Left kidney (tissue), 2 donors: ENCODE data around the gene SH3RF2. TPM values are rescaled to one million over a fixed set of nuclear protein-coding genes. Genes with fewer than 3 reads are reported as not detected.

ENCODE experiments used
- DNase-seq: peaks from one replicate; pipeline ENCODE4 v3.0.0-alpha.2; 2013
- polyA plus RNA-seq: library from polyadenylated mRNA; unstranded; fragments of 120-200 nt; gene quantifications from one replicate; pipeline ENCODE4 v1.2.1, GENCODE V29; 2013; ENCODE audit not compliant: insufficient read length

The SH3RF2 gene
- polyA plus RNA-seq, 1 donor, result 5.4 TPM

- DNase-seq, result no peak
These were observed 14.3 kb upstream of the SH3RF2 start for GRCh38 chr5:145922059-145922458.

- no peak for DNase-seq
These were observed 13.0 kb upstream of the SH3RF2 start for GRCh38 chr5:145923405-145923804.

- no peak for DNase-seq
These were observed 11.5 kb upstream of the SH3RF2 start for GRCh38 chr5:145924849-145925248.

- DNase-seq, result no peak
These were observed 11.0 kb upstream of the SH3RF2 start for GRCh38 chr5:145925353-145925752.

- no peak for DNase-seq
These were observed 10.6 kb upstream of the SH3RF2 start for GRCh38 chr5:145925803-145926202.

GRCh38 chr5:145931718-145932117 is 4.7 kb upstream of the SH3RF2 start:
- DNase-seq, result no peak

- no peak for DNase-seq
These were observed 2.1 kb upstream of the SH3RF2 start for GRCh38 chr5:145934276-145934675.

- no peak for DNase-seq
These were observed 1.3 kb downstream of the SH3RF2 start for GRCh38 chr5:145937432-145938250.

- DNase-seq, result no peak
These were observed 2.6 kb downstream of the SH3RF2 start for GRCh38 chr5:145938776-145939539.

GRCh38 chr5:145939540-145940065 is 3.2 kb downstream of the SH3RF2 start:
- DNase-seq, result no peak

- DNase-seq, result no peak
These were observed 4.7 kb downstream of the SH3RF2 start for GRCh38 chr5:145941096-145941447.

- DNase-seq, result no peak
These were observed 5.2 kb downstream of the SH3RF2 start for GRCh38 chr5:145941448-145942130.

- DNase-seq, result no peak
These were observed 5.8 kb downstream of the SH3RF2 start for GRCh38 chr5:145942201-145942600.

GRCh38 chr5:145942749-145943148 is 6.4 kb downstream of the SH3RF2 start:
- DNase-seq, result no peak

GRCh38 chr5:145943674-145944121 is 7.3 kb downstream of the SH3RF2 start:
- no peak for DNase-seq

- no peak for DNase-seq
These were observed 8.0 kb downstream of the SH3RF2 start for GRCh38 chr5:145944328-145944727.

GRCh38 chr5:145945620-145946111 is 9.3 kb downstream of the SH3RF2 start:
- DNase-seq, result no peak

GRCh38 chr5:145946112-145946861 is 9.9 kb downstream of the SH3RF2 start:
- no peak for DNase-seq

GRCh38 chr5:145947581-145947980 is 11.2 kb downstream of the SH3RF2 start:
- no peak for DNase-seq

GRCh38 chr5:145948047-145948446 is 11.7 kb downstream of the SH3RF2 start:
- no peak for DNase-seq

- no peak for DNase-seq
These were observed 12.5 kb downstream of the SH3RF2 start for GRCh38 chr5:145948921-145949320.

- no peak for DNase-seq
These were observed 13.1 kb downstream of the SH3RF2 start for GRCh38 chr5:145949474-145949873.
